Stimulated activated CD8-positive, alpha-beta memory T cell treated with anti-CD3 and anti-CD28 coated beads, Interleukin-7, amount 100 ng/mL, for 4 hours (primary cell): ENCODE results near the gene SPR.

Source experiments
- DNase-seq, 2 donors: peaks; one replicate each; pipeline ENCODE4 v3.0.0-alpha.2; 2020; ENCODE audit warnings: low read depth in 2 of 2

Gene SPR

DNA sequence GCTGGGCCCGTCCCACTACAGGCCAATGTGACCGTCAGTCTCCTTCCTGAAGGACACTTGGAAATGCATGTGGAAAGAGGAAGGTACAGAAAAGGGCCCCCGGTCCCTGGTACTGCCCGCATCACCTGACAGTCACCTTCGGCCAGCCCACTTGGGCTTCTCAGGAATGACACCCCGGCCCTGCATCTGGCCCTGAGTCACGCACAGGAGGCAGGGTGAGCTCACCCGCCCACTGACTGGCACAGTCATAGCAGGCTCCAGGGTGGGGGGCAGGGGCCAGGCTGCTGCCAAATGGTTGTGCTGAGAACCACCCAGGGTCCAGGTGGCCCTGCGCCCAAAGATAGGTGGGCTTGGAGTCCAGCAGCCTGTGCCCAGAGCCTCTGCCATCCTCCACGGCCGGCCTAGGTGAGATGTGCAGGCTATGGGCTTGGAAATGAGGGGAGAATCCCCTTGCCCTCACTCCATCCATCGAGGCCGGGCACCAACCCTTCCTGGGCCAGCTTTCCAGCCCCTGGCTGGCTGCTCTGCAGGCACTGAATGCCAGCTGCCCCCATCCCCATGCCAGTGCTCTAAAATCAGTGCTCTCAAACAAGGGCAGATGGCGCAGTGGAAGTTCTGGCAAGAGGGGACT is 44.2 kb downstream of the SPR start:
- DNase-seq, result no peak

DNA sequence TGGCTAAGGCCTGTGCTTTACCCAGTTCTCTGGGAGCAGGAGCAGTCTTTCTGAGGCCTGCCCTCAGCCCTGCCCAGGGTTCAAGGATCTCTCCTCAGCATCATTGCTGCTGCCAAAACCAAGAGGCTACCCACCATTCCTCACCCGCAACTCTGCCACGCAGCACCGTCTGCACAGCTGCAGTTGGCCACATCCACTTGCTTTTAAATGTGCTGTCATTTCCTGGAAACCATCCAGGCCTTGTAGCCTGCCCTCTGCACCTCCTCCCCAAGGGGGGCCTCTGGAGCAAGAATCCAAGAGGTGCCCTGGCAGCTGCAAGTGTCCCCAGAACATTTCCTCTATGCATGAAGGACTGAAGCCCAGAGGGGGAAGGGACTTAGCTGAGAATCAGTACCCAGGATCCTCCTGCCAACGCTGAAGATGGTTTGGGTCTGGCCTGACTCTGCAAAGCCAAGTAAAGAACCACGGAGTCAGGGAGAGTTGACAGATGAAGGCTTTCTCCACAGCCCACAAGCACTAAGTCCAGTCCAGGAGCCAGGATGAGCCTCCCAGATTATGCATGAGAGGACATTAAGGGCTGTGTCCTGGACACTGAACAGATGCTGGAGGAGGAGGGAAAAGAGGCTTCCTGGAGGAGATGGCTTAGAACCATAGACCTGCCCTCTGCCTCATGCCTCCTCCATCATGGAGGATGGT is 45.0 kb downstream of the SPR start:
- DNase-seq, result no peak

DNA sequence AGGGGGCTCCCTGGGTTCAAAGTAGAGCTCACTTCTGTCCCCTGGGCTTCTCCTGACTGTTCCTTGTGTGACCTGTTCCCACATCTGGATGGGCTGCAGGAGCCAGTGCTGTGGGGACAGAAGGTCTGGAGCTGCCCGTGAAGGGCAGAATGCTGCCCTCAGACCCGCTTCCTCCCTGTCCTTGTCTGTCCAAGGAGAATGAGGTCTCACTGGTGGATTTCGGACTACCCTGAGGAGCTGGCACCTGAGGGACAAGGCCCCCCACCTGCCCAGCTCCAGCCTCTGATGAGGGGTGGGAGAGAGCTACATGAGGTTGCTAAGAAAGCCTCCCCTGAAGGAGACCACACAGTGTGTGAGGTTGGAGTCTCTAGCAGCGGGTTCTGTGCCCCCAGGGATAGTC is 45.6 kb downstream of the SPR start:
- no peak for DNase-seq

DNA sequence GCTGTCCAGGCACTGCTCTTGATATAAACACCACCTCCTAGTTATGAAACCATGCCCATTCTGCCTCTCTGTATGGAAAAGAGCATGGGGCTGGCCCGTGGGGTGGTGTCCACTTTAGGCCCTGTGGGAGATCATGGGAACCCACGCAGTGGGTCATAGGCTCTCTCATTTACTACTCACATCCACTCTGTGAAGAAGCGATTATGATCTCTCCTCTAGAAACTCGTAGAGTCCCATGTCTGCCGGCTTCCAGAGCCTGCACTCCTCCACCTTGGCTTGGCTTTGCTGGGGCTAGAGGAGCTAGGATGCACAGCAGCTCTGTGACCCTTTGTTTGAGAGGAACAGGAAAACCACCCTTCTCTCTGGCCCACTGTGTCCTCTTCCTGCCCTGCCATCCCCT is 46.0 kb downstream of the SPR start:
- DNase-seq, result no peak

DNA sequence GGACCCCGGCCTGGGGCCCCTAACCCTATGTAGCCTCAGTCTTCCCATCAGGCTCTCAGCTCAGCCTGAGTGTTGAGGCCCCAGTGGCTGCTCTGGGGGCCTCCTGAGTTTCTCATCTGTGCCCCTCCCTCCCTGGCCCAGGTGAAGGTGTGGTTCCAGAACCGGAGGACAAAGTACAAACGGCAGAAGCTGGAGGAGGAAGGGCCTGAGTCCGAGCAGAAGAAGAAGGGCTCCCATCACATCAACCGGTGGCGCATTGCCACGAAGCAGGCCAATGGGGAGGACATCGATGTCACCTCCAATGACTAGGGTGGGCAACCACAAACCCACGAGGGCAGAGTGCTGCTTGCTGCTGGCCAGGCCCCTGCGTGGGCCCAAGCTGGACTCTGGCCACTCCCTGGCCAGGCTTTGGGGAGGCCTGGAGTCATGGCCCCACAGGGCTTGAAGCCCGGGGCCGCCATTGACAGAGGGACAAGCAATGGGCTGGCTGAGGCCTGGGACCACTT is 46.5 kb downstream of the SPR start:
- DNase-seq, result no peak

DNA sequence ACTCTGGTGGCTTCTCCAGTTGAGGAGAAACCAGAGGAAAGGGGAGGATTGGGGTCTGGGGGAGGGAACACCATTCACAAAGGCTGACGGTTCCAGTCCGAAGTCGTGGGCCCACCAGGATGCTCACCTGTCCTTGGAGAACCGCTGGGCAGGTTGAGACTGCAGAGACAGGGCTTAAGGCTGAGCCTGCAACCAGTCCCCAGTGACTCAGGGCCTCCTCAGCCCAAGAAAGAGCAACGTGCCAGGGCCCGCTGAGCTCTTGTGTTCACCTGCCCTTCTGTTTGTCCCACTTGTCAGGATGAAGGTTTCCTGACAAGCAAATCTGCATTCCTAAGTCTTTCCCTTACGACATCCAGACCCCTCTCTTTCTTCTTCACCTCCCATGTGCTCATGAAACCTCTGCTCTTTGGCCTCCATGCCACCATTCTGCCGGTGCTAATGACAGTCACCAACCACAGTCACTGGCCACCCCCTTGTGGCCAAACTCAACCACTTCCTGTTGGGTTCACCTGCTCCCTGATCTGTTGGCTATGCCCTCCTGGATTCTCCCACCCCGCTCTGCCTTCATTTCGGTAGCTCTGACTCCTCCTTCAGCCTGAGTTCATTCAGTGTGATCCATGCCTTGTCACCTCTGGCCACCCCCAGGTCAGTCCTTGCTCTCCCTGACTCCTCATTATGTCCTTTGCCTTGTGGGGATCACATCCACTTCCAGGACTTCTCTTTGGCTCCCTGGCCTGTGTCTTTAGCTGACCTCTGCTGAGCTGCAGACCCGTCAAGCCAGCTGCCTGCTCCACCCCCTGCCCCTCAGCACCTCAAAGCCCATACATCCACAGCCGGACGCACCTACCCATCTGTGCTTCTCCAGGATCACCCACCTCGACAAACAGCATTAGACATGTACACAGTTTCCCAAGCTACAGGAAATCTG is 47.7 kb downstream of the SPR start:
- no peak for DNase-seq

DNA sequence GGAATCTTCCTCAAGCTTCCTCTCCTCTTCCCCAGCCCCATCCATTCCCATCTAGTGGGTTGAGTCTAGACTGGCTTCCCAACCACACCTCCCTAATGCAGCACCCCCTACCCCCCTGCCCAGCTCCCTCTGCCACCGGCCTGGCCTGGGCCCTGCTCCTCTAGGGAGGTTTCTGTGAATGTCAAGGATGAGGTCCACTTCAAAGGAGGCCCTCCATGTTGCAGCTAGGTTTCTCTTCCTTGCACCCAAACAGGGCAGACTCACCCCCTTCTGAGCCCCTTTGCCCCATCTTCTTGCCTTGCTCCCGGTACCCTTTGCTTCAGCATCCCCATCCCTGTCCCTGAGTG is 48.4 kb downstream of the SPR start:
- no peak for DNase-seq

DNA sequence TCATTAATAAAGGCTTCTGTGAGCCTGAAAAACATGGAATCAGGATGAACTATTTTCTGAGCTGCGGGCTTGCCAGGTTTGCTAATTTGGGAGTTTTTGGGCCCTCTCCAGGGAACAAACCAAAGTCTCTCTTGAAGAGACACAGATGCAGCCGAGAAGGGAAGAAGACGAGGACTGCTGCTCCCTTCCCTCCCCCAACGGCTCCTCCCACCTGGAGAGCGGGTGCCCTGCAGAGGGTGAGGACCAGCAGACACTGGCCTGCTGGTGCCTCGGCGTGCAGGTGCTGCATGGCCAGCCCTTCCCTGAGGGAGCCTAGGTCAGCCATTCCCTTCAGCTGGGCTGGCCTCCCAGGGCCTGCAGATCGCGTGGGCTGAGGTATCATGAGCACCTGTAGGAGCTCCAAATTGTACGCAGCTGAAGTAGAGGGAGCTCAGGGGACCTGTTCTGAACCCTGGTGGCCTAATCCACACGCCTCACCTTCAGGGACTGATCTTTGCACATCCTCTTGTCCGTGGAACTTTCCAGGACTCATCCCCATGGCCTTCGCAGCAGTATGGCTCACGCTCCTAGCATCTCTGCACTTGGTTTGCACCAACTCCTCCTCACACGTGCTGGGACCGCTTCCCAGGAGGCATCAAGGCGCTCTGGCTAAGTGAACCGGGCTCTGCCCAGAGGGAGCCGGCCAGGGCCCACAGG is 49.6 kb downstream of the SPR start:
- DNase-seq, result no peak

DNA sequence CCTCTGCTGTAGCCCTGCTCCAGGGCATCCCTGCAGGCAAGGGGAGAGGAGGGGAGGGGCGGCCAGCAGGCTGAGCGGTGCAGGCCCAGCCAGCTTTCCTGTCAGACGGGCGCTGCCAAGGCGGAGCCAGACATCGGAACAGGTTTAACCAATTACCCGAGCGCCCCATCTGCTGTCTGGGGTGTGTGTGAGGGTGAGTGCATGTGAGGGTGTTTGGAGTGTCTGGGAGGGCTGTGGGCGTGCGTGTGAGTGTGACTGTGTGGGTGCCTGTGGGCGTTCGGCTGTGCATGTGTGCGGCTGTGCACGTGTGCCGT is 50.1 kb downstream of the SPR start:
- no peak for DNase-seq

DNA sequence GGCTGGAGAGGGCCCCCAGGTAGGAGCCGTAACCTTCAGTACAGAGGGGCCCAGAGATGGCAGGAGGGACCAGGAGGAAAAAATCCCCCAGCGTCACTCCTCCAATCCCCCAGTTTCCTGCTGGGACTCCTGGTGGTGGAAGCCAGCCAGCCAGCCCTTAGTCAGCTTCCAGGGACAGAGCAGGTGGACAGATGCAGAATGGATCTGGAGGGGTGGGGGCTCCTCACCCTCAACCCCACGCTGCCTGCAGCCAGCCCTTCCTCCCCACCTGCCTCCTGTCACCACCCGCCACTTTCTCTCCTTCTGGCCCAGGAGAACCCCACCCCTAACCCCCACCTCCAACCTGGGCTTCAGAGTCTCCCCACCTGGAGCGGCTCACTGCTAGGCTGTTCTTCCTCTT is 51.2 kb downstream of the SPR start:
- no peak for DNase-seq

DNA sequence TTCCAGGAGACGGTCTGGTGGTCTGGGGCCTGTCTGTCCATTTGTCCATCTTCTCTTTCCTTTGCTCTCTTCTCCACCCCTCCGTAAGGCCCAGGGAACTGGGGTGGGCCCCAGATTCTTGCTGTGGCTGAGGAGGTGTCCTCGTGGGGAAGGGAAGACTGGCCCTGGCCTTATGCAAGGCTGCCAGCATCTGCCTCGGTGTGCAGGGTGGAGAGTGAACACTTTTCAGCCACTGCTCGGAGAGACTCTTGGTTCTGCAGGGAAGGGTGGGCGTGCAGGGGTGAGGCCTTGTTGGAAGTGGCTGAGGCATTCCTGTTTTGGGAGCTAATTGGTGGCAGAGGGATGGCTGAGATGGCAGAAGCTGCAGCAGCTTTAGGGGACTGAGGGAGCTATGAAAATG is 53.2 kb downstream of the SPR start:
- DNase-seq, result no peak

DNA sequence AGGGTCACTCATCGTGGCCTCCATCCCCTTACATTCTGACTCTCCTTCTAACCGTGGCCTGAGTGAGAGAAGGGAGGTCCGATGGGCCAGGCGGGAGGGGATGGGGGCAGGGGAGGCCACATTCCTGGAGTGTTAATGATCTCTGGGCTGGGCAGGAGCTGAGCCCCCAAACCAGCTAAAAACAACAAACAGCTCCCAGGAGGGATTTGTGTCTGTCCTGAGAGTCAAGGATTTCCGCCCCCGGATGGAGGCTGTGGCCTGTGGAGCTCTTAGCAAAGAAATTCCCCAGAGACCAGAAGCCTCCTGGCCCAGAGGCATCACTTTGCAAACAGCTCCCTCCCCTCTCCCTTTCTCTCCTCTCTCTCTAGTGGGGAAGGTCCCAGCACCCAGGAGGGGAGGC is 53.6 kb downstream of the SPR start:
- no peak for DNase-seq
